Spinal cord (tissue), 10 donors: Measurements from ENCODE around the gene LOXHD1. TPM values are rescaled to one million over a fixed set of nuclear protein-coding genes. Genes with fewer than 3 reads are reported as not detected.

Experiments used
- DNase-seq, 6 donors: peaks; one replicate each; pipeline versions ENCODE4 v3.0.0 to v3.0.0-alpha.2; 2013 to 2015; ENCODE audit warnings: low spot score in 6 of 6, low read depth in 4 of 6
- H3K27ac ChIP-seq: one replicate; pipeline ENCODE4 v1.5.1; 2013; ENCODE audit warnings: low read depth, low read length, control low read depth
- H3K27me3 ChIP-seq: one replicate; pipeline ENCODE4 v1.6.1; 2013; ENCODE audit warnings: low read length; ENCODE audit not compliant: control insufficient read depth, insufficient read depth
- H3K36me3 ChIP-seq: one replicate; pipeline ENCODE4 v1.6.1; 2013; ENCODE audit warnings: low read length; ENCODE audit not compliant: control insufficient read depth, insufficient read depth
- H3K4me1 ChIP-seq: one replicate; pipeline ENCODE4 v1.6.1; 2013; ENCODE audit warnings: low read length; ENCODE audit not compliant: control insufficient read depth, insufficient read depth
- H3K4me3 ChIP-seq: one replicate; pipeline ENCODE4 v1.5.1; 2013; ENCODE audit warnings: low read depth, low read length, control low read depth
- H3K9me3 ChIP-seq: one replicate; pipeline ENCODE4 v1.6.1; 2013; ENCODE audit warnings: low read length; ENCODE audit not compliant: control insufficient read depth, insufficient read depth
- WGBS: methylation state at CpG from one replicate; pipeline ENCODE4 v1.1.5; 2013; ENCODE audit warnings: missing lambda C conversion rate; ENCODE audit not compliant: insufficient coverage; 5-methylcytosine and 5-hydroxymethylcytosine counted together
- polyA plus RNA-seq, 2 donors: library from polyadenylated mRNA; unstranded; fragments of 120-200 nt; gene quantifications; one replicate each; pipeline ENCODE4 v1.2.1, GENCODE V29; 2013; ENCODE audit not compliant: insufficient read length in 2 of 2
- total RNA-seq, 2 donors: library from RNA; depleted of rRNA in 1 of 2; stranded (reverse); fragments of 120-200 nt in 1 of 2; fragments of >200 nt in 1 of 2; gene quantifications; one replicate each; pipeline versions ENCODE4 v1.2.3 to v1.2.4, GENCODE V29; 2013 to 2014
- donor health status: healthy.

Gene LOXHD1
- total and polyA plus RNA-seq, 4 donors: 0.14 to 0.29 (median 0.21) TPM

GRCh38 chr18:46588971-46589660 lies 67.9 kb downstream of the LOXHD1 start:
- H3K4me3 ChIP-seq: no peak overlapping the region
- no peak for DNase-seq
- H3K27ac ChIP-seq: no peak overlapping the region
- 85% methylated on average over 5 of the region's 8 CpGs for WGBS
- H3K9me3 ChIP-seq: no peaks in the 10 kb centered on the region
- no peaks in the 10 kb centered on the region for H3K27me3 ChIP-seq
- no peaks in the 10 kb centered on the region for H3K4me1 ChIP-seq
- H3K36me3 ChIP-seq: no peaks in the 10 kb centered on the region

- no peaks in the 10 kb centered on the region for H3K27me3 ChIP-seq
- H3K4me3 ChIP-seq: no peak overlapping the region
- no peaks in the 10 kb centered on the region for H3K9me3 ChIP-seq
- H3K4me1 ChIP-seq: no peaks in the 10 kb centered on the region
- no CpG with 5 or more reads among the region's 3 CpGs for WGBS
- no peaks in the 10 kb centered on the region for H3K36me3 ChIP-seq
- no peak overlapping the region for H3K27ac ChIP-seq
- peak in 2 of 6 donors; percentile 26 to 51 for DNase-seq
Observed at GRCh38 chr18:46587600-46587999, 69.4 kb downstream of the LOXHD1 start.

GRCh38 chr18:46583711-46584110 lies 73.3 kb downstream of the LOXHD1 start:
- H3K36me3 ChIP-seq: no peaks in the 10 kb centered on the region
- no peaks in the 10 kb centered on the region for H3K4me1 ChIP-seq
- no peaks in the 10 kb centered on the region for H3K27me3 ChIP-seq
- no peak overlapping the region for H3K4me3 ChIP-seq
- 83% methylated on average over 1 of the region's 3 CpGs for WGBS
- H3K27ac ChIP-seq: no peak overlapping the region
- DNase-seq: no peak
- peaks cover 3% of the 10 kb centered on the region for H3K9me3 ChIP-seq

GRCh38 chr18:46581648-46582047 lies 75.4 kb downstream of the LOXHD1 start:
- DNase-seq: no peak
- H3K27ac ChIP-seq: no peak overlapping the region
- no peaks in the 10 kb centered on the region for H3K27me3 ChIP-seq
- no peaks in the 10 kb centered on the region for H3K36me3 ChIP-seq
- no peak overlapping the region for H3K4me3 ChIP-seq
- peaks cover 3% of the 10 kb centered on the region for H3K9me3 ChIP-seq
- no peaks in the 10 kb centered on the region for H3K4me1 ChIP-seq

- no peak for DNase-seq
- WGBS: 90% methylated on average over 2 of the region's 2 CpGs
- no peaks in the 10 kb centered on the region for H3K4me1 ChIP-seq
- H3K4me3 ChIP-seq: no peak overlapping the region
- H3K9me3 ChIP-seq: peaks cover 3% of the 10 kb centered on the region
- H3K36me3 ChIP-seq: no peaks in the 10 kb centered on the region
- H3K27me3 ChIP-seq: no peaks in the 10 kb centered on the region
- no peak overlapping the region for H3K27ac ChIP-seq
Observed at GRCh38 chr18:46578987-46579386, 78.0 kb downstream of the LOXHD1 start.

GRCh38 chr18:46577546-46577945 lies 79.5 kb downstream of the LOXHD1 start:
- Histone ChIP-seq H3K4me3 (no peak overlapping the region), H3K9me3 (peaks cover 3% of the 10 kb centered on the region), H3K36me3 (no peaks in the 10 kb centered on the region), H3K27ac (no peak overlapping the region), H3K27me3 (no peaks in the 10 kb centered on the region), H3K4me1 (no peaks in the 10 kb centered on the region)
- 87% methylated on average over 11 of the region's 11 CpGs for WGBS
- no peak for DNase-seq

GRCh38 chr18:46575851-46576250 lies 81.2 kb downstream of the LOXHD1 start:
- WGBS: 97% methylated on average over 4 of the region's 6 CpGs
- no peaks in the 10 kb centered on the region for H3K36me3 ChIP-seq
- H3K27me3 ChIP-seq: no peaks in the 10 kb centered on the region
- no peaks in the 10 kb centered on the region for H3K9me3 ChIP-seq
- H3K4me3 ChIP-seq: no peak overlapping the region
- no peak overlapping the region for H3K27ac ChIP-seq
- no peak for DNase-seq
- no peaks in the 10 kb centered on the region for H3K4me1 ChIP-seq

GRCh38 chr18:46574743-46575115 lies 82.3 kb downstream of the LOXHD1 start:
- H3K4me3 ChIP-seq: no peak overlapping the region
- WGBS: 69% methylated on average over 2 of the region's 2 CpGs
- H3K27ac ChIP-seq: no peak overlapping the region
- H3K36me3 ChIP-seq: no peaks in the 10 kb centered on the region
- H3K27me3 ChIP-seq: no peaks in the 10 kb centered on the region
- DNase-seq: no peak
- H3K9me3 ChIP-seq: no peaks in the 10 kb centered on the region
- no peaks in the 10 kb centered on the region for H3K4me1 ChIP-seq

GRCh38 chr18:46574000-46574742 lies 82.8 kb downstream of the LOXHD1 start:
- Histone ChIP-seq H3K27me3 (no peaks in the 10 kb centered on the region), H3K27ac (no peak overlapping the region), H3K4me3 (no peak overlapping the region), H3K9me3 (no peaks in the 10 kb centered on the region), H3K36me3 (no peaks in the 10 kb centered on the region), H3K4me1 (no peaks in the 10 kb centered on the region)
- peak in 1 of 6 donors; percentile 32 for DNase-seq
- 96% methylated on average over 3 of the region's 4 CpGs for WGBS

GRCh38 chr18:46573156-46573555 lies 83.9 kb downstream of the LOXHD1 start:
- H3K27me3 ChIP-seq: no peaks in the 10 kb centered on the region
- no peak overlapping the region for H3K4me3 ChIP-seq
- no peaks in the 10 kb centered on the region for H3K36me3 ChIP-seq
- H3K27ac ChIP-seq: no peak overlapping the region
- no peak for DNase-seq
- WGBS: 85% methylated on average over 7 of the region's 7 CpGs
- no peaks in the 10 kb centered on the region for H3K9me3 ChIP-seq
- no peaks in the 10 kb centered on the region for H3K4me1 ChIP-seq
